GM21825 (cell line): Measurements from ENCODE around the gene DERL3.
"Not testable (repeated sequence)": the region's sequence is repeated elsewhere in the genome, so short reads cannot be mapped to it uniquely, and the experiment has no call there.

Experiments used
- ATAC-seq: cut with Tn5 transposase; IDR thresholded peaks from one replicate; pipeline ENCODE4 v1.9.1; 2021; ENCODE audit warnings: mild to moderate bottlenecking, moderate library complexity; ENCODE audit not compliant: unreplicated experiment

The DERL3 gene

DNA sequence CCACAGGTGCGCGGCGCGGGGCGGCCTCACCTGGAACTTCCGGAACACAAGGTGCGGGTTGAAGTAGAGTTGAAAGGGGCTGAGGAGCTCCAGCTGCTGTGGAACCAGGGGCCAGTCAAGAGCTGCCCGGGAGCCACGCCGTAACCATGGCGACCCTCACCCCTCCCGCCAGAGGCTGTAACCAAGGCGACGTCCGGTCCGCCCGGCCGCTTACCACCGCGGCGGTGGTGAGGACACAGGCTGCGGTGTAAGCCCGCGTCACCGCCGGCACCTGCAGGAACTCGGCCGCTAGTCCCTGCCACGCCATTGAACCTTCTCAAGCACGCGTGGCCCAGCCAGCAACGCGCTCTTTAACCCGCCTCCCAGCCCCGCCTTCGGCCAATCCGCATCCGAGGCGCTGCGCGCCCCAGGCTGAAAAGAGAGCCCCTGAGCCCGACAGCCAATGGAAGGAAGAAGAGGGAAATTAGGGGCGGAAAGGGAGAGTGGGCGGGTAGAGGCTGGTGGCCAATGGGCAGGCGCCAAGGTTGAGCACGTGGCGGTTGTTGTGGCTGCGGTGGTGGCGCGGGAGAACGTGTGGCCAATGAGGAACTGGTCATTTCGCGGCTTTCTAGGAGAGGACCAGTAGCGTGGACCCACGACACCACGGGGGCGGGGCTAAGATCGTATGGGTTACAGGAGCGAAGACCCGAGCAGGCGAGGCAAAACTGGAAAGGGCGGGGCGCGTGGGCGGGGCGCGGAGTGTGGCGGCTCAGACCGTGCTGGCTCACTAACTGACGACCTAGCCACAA, at the start of gene DERL3:
TSS of gene DERL3 (minus strand) at position 326 of the 788 bp plus-strand sequence. CDS start at position 307, 19 bp downstream.
- peak; percentile 75 for ATAC-seq

DNA sequence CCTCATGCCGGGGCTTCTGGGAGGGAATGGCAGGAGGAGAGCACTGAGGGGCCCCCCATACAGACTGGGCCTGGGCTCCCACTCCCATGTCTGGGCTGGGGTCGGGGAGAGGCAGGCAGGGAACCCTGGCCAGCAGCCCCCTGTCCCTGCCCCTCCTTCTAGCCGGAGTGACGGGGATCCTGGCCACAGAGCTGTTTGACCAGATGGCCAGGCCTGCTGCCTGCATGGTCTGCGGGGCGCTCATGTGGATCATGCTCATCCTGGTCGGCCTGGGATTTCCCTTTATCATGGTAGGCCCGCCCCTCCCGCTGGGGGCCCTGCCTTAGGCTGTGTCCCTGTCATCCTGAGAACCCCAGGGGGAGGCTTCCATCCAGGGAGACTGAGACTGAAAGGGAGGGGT, 45.3 kb upstream of the DERL3 start:
- no peak for ATAC-seq

DNA sequence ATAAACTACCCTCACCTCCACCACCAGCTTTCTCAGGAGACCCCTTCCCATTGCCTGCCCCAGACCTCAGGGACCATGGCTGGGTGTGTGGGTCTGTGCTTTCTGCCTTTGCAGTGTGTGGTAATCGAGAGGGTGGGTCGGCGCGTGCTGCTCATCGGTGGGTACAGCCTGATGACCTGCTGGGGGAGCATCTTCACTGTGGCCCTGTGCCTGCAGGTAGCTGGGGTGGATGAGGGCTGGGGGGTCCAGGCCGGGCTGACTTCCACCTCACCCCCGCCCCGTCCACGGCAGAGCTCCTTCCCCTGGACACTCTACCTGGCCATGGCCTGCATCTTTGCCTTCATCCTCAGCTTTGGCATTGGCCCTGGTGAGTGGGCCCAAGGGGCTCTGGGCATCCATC, 44.9 kb upstream of the DERL3 start:
- no peak for ATAC-seq

DNA sequence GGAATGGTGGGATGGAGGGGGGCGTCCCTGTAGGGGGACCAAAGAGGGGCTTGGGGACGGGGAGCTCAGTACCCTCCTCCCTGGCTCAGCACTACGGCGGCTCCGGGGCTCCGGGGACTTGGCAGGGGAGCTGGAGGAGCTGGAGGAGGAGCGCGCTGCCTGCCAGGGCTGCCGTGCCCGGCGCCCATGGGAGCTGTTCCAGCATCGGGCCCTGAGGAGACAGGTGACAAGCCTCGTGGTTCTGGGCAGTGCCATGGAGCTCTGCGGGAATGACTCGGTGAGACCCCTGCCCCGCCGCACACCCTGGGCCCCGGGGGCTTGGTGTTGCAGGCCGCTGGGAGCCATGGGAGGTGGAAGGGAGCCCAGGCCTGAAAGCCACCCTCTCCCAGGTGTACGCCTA, 43.6 kb upstream of the DERL3 start:
- no peak for ATAC-seq

DNA sequence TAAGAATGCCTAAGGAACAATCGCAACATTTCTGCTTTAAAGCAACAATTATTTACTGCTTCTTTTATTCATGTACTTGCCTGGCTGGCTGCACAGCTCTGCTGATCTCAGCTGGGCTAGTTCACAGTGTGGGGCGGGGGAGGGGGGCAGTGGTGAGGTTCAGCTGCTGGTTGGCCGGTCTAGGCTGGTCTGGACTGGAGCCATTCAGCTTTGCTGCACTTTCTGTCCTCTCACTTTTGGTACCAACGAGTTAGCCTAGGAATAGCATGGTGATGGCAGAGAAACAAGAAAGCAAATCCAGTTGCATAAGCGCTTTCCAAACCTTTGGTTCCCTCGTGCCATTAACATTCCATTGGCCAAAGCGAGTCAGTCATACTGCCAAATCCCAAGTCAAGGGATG, 39.4 kb upstream of the DERL3 start:
- no peak for ATAC-seq

DNA sequence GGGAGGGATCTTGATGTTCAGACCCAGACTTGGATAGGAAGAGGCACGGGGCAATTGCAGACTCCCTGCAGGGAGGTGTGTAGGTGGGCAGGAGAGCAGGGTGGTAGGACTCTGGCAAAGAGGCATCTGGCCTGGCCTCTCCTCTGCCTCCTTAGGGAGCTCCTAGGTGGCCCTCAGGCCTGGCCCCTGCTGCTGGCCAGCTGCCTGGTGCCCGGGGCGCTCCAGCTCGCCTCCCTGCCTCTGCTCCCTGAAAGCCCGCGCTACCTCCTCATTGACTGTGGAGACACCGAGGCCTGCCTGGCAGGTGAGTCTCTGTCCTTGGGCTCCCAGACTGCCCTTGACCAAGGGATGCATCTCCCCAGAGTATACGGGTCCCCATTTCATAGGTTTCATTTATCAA, 38.8 kb upstream of the DERL3 start:
- ATAC-seq = no peak

DNA sequence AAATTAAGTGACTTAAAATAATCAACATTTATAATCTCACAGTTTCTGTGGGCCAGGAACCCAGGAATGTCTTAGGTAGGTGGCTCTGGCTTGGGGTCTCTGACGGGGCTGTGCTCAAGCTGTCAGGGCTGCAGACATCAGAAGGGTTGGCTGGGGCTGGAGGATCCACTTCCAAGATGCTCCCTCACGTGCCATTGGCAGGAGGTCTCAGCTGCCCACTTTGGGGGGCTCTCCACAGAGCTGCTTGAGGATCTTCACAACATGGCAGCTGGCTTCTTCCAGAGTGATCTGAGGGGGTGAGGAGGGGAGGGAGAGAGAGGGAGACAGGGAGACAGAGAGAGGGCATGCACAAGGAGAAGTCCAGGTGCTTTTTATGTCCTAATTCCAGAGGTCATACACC, 37.0 kb upstream of the DERL3 start:
- ATAC-seq = no peak

DNA sequence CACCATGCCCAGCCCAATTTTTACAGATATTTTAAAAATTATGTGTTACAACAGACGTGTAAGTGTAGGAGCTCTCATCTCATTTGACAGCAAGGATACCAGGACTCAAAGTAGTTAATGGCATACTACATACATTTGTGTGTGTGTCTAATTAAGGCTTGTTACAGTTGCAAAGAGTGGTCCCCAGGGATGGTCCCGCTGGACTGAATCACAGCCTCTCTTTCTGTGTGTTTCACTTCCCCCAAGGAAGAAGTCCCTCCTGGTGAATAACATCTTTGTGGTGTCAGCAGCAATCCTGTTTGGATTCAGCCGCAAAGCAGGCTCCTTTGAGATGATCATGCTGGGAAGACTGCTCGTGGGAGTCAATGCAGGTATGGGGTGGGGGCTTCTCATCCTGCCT, 36.1 kb upstream of the DERL3 start:
- ATAC-seq = no peak

DNA sequence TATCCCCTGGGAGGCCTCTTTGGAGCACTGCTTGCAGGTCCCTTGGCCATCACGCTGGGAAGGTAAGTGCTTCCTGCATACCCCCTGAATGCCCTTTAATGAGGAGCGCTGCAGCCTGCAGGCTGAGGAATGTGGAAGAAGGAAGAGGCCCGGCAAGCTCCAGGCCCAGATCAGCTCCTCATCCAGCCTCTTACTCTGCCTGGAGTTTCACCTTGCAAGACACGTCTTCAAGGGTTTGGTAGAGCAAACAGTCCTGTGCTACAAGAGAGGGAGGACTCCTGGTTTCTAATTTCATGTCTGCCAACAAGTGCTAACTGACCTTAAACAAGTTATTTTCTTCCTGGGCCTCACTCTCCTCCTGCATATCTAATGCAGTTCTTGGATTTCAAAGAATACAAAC, 29.8 kb upstream of the DERL3 start:
- no peak for ATAC-seq

DNA sequence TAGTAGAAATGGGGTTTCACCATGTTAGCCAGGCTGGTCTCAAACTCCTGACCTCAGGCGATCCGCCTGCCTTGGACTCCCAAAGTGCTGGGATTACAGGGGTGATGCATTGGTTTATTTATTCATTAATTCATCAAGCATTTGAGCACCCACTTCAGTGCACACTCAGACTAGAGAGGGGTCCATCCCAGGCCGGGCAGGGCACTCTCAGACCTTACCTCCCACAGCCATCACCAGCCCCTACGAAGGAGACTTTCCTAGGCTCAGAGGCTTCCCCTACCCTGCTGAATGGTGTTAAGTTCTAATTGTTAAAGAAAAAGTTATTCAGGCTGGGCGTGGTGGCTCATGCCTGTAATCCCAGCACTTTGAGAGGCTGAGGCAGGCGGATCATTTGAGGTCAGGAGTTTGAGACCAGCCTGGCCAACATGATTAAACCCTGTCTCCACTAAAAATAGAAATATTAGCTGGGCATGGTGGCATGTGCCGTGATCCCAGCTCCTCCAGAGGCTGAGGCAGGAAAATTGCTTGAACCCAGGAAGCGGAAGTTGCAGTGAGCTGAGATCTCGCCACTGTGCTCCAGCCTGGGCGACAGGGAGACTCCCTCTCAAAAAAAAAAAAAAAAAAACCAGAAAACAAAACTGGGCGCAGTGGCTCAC, 25.8 kb upstream of the DERL3 start:
- ATAC-seq = not testable (repeated sequence)

DNA sequence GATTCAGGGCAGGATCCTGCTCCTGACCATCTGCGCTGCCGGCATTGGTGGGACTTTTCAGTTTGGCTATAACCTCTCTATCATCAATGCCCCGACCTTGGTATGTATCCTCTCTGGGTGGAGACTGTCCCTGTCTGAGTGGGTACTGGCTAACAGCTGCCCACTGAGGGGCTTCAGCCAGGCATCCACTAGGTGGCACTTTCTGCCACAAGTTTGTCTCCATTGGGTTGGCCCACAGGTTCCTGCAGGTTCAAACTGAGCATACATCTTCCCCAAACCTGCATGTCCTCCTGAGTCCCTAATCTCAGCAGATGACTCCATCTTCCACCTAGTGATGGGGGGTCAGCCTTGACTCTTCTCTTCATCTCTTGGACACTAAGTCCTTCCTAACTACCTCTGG, 23.3 kb upstream of the DERL3 start:
- no peak for ATAC-seq

DNA sequence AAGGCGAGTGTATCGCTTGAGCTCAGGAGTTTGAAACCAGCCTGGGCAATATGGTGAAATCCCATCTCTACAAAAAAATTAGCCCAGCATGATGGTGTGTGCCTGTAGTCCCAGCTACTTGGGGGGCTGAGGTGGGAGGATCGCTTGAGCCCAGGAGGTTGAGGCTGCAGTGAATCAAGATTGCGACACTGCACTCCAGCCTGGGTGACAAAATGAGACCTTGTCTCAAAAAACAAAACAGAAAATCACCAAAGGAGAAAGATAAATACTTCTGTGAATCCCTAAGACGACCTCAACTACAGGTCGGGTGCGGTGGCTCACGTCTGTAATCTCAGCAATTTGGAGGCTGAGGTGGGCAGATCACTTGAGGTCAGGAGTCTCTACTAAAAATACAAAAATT, 21.4 kb upstream of the DERL3 start:
- ATAC-seq = not testable (repeated sequence)

DNA sequence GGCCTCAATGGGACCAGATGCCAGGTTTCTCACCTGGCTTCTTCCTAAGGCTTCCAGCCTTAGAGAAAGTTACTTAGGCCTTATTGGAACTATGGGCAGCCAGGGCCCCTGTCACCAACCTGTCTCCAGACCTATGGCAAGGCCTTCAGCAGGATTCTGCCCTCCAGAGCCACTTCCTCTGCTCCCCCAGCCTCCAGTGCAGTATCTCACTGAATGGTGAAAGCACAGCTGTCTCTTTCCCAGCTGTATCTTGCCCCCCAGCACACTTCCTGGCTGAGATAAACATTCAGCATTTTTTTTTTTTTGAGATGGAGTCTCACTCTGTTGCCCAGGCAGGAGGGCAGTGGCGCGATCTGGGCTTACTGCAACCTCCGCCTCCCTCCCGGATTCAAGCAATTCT, 20.4 kb upstream of the DERL3 start:
- ATAC-seq = no peak

DNA sequence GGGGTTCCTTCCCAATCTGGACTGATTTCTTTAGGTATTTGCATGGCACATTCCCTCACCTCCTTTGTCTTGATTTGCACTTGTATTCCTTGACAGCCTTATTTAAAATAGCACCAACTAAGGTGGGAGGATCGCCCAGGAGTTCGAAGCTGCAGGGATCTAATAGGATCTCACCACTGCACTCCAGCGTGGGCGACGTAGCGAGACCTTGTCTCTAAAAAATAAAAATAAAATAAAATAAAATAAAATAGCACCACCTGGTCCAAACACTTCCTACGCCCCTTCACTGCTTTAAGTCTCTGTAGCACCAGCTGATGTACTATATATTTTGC, 19.6 kb upstream of the DERL3 start:
- ATAC-seq = no peak

DNA sequence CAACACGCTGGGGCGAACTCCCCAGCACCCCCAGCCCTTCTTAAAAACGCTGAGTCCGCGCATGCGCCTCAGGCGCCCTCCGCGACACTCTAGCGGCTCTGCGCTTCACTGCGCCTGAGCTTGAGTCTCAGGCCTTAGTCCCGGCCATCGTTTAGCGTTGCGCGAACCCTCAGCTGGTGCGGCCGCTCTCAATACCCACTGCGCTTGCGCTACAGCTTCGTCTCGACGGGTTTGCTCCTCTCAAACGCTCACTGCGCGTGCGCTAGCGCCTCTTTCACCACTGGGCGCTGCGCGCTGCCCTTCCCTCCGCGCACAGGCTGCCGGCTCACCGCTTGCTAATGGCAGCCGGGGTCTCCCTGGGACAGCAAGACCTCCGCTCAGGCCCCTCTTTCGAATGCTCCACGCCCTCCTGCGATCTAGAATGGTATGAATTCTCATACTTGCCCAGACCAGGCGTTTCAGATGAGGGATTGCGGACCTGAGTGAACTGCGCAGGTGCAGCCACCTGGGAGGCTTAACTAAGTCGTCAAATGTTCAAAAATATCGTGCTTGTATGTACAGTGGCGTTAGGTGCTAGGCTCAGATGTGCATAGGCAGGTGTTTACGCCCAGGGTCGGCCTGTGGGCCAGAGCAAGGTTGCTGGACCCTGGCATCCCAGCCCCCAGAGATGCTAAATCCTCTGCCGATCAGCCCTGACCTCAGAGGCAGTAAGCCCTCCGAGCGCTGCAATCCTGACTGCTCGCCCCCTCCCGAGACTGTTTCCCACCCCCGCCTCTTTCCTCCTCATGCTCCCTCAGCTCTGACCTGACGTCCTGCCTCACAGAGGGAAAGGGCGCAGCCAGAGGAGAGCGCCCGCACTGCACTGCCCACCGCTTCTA, 19.0 kb upstream of the DERL3 start, which contains the start of gene SLC2A11:
TSS of gene SLC2A11 (plus strand) at position 270 of the 878 bp plus-strand sequence. CDS start at position 395, 125 bp downstream.
- peak; percentile 83 for ATAC-seq

DNA sequence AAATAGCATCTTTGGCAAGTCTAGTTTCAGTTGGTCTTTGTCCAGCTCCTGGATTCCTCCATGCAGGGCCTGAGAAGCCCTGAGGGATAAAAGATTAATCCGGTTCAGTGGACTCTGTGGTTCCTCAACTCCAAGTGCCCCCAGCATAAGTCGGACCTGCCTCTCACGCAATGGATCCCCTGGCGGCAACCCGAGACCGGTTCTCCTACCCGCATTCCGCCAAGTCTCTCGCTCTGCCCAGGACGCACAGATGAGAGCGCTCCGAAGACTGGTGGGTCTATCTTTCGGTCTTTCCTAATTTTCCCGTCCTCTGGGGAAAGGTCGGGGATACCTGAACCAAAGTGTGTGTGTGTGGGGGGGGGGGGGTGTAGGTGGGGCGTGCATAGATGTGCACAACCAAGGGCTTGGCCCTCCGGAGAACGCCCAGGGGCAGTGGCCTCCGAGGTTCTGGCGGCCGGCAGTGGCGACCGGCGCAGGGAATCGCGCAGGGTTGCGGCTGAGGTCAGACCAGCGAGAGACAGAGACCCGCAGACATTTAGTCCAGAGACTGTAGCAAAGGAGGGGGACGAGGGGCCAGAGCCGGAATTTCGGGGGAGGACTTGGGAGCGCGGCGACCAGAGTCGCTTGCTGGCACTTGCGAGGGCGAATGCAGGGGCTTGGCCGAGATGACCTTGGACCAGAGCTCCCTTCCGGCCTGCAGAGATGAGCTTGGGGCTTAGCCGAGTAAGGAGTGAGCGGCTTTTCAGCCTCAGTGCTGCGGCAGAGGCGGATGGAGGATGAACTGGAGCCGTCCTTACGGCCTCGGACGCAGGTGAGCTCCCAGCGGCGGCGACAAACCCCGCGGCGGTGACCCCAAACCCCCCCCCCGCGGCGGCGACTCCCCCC, 18.2 kb upstream of the DERL3 start:
- ATAC-seq = peak; percentile 42

DNA sequence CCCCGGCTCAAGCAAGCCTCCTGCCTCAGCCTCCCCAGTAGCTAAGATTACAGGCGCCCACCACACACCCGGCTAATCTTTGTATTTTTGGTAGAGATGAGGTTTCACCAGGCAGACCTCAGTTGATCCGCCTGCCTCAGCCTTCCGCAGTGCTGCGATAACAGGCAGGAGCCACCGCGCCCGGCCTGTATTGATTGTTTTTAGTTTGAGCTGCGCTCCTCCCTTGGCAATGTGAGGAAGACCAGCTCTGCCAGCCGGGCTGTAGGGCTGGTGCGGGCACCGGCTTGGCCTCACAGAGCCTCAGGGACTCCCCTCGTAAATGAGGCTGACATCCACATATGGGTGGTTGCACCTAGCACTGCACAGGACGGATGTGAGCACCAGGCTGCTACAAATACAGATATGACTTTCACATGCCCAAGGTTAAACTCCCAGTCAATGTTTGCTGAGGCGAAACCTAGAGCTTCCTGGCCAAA, 11.4 kb upstream of the DERL3 start:
- ATAC-seq = peak; percentile 48

DNA sequence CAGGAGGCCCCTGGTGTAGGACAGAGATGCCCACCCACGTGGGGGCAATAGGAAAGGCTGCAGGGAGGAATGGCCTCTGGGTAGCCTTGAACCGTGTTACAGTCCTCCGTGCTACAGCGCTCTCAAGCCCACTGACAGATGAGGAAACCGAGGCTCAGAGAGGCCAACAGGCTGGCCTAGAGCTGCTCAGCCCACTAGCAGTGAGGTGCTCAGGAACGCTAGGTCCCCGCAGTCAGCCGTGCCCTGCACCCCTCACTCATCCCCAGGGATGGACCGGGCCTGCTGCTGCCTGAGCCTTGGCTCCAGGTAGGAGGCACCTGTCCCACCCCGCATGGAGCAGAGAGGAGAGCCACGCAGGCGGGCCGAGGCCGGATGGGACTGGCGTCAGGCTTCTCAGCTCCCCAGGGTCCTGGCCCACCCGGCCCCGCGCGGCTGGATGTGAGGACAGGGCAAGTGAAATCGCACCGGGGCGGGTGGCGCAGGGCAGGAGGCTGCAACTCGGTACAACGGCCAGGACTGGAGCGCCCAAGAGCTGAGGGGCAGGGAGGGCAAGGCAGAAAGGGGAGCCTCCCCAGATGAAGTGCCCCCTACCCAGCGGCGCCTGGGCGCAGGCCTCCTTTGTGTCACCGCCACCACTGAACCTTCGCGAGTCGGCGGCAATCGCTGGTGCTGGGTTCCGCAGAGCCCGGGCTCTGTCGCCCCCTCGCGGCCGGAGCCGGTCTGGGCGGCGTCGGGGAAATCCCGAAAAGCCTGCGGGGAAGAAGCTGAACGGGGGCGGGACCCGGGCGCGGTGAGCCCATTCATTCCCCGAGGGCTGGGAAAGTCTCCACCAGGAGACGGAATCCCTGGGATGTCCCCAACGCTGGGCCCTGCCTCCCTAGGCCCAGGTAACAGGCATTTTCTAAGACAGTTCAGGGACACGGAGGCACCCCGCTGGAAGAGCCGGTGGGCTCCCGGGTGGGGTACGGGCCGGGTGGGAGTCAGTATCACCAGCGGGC, 10.5 kb upstream of the DERL3 start:
- peak; percentile 38 for ATAC-seq
